ENCODE measurements around the gene MBD6.
"Not testable (repeated sequence)": the region's sequence is repeated elsewhere in the genome, so short reads cannot be mapped to it uniquely, and the experiment has no call there.

MBD6 gene

GRCh38 chr12:57515408-57515933, 7.2 kb upstream of the MBD6 start:
- DNase-seq (ENCODE audit: low spot score): no peak

GRCh38 chr12:57515934-57516541, 6.6 kb upstream of the MBD6 start:
- DNase-seq (ENCODE audit: low spot score): no peak

GRCh38 chr12:57516617-57517153, 5.9 kb upstream of the MBD6 start:
- DNase-seq (ENCODE audit: low spot score): no peak

- no peak for DNase-seq (ENCODE audit: low spot score)
Measured at GRCh38 chr12:57517187-57517586, 5.4 kb upstream of the MBD6 start.

- DNase-seq (ENCODE audit: low spot score): not testable (repeated sequence)
Measured at GRCh38 chr12:57517718-57518117, 4.9 kb upstream of the MBD6 start.

DNA sequence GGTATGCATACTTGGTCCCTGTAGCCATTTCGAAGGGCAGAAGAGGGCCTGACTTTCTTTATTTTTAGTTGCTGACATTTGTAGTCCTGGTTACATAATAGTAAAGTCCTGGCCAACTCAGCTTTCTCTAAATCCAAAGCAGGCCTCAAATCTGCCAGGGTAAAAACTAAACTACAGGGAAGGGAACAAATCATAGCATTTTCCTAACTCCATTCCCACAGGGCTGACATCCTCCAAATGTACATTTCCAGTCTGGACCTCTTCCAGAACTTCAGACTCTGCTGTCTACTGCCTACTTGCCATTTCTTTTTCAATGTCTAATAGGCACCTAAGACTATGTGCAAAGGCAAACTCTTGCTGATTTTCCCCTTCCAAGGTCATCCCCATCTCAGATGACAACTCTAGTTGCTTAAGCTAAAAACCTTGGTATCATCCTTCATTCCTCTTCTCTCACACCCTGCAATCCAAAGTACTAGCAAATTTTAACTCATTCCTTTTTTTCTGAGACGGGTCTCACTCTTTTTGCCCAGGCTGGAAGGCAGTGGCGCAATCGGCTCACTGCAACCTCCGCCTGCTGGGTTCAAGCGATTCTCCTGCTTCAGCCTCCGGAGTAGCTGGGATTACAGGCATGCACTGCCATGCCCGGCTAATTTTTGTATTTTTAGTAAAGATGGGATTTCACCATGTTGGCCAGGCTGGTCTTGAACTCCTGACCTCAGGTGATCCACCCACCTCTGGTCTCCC, 4.3 kb upstream of the MBD6 start:
- no peak for DNase-seq (ENCODE audit: low spot score)

GRCh38 chr12:57518920-57519795, 3.5 kb upstream of the MBD6 start:
- no peak for DNase-seq (ENCODE audit: low spot score)

DNA sequence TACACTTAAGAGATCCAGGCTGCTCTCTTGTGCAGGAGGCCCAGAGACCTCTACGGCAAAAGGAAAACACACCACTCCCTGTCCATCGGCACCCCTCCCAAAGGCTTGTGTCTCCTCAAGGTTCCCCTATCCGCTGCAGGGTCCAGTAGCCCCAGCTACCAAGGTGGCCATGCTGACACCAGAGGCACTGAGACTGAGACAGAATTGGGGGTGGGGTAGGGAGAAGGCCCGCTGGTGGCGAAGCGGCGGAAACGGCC, 2.9 kb upstream of the MBD6 start:
- peak; percentile 6 for DNase-seq (ENCODE audit: low spot score)

- peak; percentile 99 for DNase-seq (ENCODE audit: low spot score)
Measured at GRCh38 chr12:57520053-57520818, 2.4 kb upstream of the MBD6 start, which contains the start of gene DDIT3. TSS of gene DDIT3 (minus strand) at chr12:57520514. CDS start at chr12:57517406, 3,108 bp downstream.

DNA sequence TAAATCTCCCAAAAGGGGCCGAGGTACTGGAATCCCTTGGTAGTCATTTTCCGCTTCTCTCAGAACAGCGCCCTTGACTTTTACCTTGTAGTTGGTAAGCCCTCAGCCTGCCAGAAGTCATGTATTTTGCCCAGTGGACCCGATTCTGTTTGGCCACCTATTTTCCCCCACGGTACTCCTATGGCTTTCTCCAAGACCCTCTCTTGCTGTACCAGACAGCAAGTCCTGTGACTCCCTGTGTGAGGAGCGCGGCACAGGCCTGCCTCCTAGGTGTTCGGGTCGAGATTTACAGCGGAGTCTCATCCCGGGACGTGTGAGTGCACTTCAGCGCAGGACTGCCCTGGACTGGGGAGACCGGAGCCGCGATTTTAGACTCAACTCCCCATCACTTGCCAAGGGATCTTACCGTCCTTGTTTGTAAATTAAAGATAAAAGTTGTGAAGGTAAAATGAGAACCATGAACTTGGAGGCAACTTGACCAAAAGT, 1.1 kb upstream of the MBD6 start:
- no peak for DNase-seq (ENCODE audit: low spot score)

DNA sequence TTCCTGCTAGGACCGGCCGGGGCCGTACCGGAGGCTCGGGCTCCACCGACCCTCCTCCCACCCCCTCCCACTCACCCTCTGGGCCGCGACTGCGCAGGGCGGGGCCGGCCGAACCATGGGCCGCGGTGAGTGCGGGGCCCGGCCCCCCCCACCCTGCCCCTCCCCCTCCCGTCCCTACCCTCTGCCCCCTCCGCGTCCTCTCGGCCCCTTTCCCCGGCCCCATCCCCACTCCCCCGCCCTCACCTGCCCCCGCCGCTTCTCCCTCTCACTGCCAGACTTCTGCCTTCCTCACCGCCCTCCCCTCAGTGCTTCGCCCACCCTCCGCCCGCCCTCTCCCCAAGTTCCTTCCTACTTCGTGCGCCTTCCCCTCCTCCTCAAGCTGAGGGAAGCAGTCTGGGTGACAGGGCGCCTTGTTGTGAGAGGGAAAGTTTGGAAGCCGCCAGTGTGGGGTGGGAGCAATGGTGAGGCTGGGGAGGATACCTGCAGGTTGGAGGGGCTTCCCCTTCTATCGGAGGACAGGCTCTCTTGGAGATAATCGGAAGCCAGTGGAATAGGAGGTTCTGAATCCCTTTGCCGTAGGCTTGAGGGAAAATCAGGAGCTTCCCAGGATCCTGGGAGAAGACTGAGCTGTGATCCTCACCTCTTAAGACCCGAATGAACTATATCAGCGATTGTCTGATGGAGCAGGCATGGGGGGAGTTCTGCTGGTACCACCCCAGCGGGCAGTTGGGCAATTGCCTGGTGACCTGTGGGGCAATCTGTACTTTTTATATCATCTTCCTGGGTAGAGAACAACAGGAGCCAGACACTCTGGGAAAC, 472 bp downstream of the MBD6 start:
- peak; percentile 36 for DNase-seq (ENCODE audit: low spot score)

DNA sequence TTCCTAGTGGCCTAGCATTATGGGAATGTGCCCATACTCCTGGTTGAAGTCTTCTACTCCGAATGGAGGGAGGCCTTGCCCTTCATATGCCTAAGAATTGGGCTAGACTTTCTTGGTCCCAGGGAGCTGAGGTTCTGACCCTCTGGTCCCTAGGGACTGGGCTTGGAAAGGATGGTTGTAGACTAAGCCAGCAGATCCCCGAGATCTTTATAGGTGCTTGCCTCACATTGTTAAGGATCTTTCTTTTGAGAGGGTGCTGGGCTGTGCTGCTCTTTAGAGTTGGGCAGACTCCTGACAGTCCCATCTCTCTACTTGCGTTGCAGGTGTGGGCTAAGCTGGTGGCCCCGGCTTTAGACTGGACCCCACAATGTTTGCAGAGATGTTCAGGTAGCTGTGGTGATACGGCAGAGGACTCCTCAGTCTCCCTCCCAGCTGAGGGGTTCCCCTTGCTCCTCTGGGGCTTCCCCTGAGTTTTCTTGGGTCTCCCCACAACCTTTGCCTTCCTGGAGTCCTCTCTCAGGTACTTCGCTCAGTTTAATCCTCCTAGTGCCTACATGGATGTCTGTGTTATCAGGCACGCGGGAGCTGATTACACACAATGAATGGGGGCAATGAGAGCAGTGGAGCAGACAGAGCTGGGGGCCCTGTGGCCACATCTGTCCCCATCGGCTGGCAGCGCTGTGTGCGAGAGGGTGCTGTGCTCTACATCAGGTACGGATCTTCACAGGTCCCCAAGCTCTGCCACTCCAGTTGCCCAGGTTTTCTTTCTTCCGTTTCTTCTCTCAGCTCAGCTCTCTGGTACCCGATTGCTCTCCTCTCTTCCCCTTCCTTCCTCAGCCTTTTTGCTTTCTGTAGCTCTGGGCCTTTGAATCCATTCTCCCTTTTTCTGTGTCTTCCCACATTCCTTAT, 1.3 kb downstream of the MBD6 start:
- peak; percentile 9 for DNase-seq (ENCODE audit: low spot score)

- DNase-seq (ENCODE audit: low spot score): no peak
Measured at GRCh38 chr12:57524814-57525614, 2.4 kb downstream of the MBD6 start.

DNA sequence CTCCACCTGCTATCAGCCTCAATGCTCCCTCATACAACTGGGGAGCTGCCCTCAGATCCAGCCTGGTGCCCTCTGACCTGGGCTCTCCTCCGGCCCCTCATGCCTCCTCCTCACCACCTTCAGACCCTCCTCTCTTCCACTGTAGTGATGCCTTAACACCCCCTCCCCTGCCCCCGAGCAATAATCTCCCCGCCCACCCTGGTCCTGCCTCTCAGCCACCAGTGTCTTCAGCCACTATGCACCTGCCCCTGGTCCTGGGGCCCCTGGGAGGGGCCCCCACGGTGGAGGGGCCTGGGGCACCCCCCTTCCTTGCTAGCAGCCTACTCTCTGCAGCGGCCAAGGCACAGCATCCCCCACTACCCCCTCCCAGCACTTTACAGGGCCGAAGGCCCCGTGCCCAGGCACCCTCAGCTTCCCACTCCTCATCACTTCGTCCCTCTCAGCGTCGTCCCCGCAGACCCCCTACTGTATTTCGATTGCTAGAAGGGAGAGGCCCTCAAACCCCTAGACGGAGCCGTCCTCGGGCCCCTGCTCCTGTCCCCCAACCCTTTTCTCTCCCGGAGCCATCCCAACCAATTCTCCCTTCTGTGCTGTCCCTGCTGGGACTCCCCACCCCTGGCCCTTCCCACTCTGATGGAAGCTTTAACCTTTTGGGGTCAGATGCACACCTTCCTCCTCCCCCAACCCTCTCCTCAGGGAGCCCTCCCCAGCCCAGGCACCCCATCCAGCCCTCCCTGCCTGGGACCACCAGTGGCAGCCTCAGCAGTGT, 3.2 kb downstream of the MBD6 start:
- no peak for DNase-seq (ENCODE audit: low spot score)

DNA sequence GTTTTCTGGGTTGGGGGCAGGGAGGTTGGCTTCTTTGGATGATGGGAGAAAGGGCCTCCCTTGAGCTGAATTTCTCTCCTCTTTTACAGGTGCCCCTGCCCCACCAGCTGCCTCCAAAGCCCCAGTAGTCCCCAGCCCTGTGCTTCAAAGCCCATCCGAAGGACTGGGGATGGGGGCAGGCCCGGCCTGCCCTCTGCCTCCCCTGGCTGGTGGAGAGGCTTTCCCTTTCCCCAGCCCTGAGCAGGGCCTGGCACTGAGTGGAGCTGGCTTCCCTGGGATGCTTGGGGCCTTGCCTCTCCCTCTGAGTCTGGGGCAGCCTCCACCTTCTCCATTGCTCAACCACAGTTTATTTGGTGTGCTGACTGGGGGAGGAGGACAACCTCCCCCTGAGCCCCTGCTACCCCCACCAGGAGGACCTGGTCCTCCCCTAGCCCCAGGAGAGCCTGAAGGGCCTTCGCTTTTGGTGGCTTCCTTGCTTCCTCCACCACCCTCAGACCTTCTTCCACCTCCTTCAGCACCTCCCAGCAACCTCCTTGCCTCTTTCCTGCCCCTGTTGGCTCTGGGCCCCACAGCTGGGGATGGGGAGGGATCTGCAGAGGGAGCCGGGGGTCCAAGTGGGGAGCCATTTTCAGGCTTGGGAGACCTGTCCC, 4.0 kb downstream of the MBD6 start:
- no peak for DNase-seq (ENCODE audit: low spot score)

DNA sequence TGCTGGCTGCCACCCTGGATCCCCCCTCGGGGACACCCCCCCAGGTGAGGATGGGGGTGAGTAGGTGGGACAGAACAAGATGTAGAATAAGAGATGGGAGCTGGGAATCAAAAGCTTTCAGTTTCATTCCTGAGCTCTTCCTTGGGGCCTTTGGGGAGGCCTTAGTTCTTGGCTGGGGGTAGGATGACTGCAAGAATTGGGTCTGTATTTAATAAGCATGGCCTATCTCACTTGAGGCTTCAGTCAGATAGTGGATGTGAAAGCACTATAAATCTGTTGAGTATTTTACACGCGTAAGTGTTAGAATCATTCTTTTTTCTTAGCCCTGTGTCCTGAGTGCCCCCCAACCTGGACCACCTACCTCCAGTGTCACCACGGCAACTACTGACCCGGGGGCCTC, 4.6 kb downstream of the MBD6 start:
- DNase-seq (ENCODE audit: low spot score): no peak

GRCh38 chr12:57528176-57528575, 5.6 kb downstream of the MBD6 start:
- no peak for DNase-seq (ENCODE audit: low spot score)

Measured in CD4-positive, alpha-beta T cell treated with Interleukin-15 for 4 hours (primary cell).